A549 (cell line): Measurements from ENCODE around the gene AURKB. TPM values are rescaled to one million over a fixed set of nuclear protein-coding genes. Genes with fewer than 3 reads are reported as not detected.
A peak's percentile ranks its signal among the peaks of the same experiment; 100 is the strongest.

Experiments
- ATOH8 ChIP-seq: fragments of 250-450 bp; sonication (Bioruptor Pico); IDR thresholded peaks from 2 replicates; pipeline ENCODE4 v1.5.0; 2020; ENCODE audit warnings: low read depth, mild to moderate bottlenecking, moderate library complexity
- BHLHE40 ChIP-seq: IDR thresholded peaks from 2 replicates; pipeline ENCODE4 v1.6.1; 2012; ENCODE audit warnings: low read depth, low read length, inconsistent platforms
- CEBPB ChIP-seq, 2 experiments: fragments of >200 bp in 1 of 2; sonication (Bioruptor Twin) in 1 of 2; formaldehyde crosslinking in 1 of 2; IDR thresholded peaks; 2 replicates each; pipeline ENCODE4 v1.6.1; 2012 to 2016
- E2F6 ChIP-seq: IDR thresholded peaks from 2 replicates; pipeline ENCODE4 v1.6.1; 2012; ENCODE audit warnings: low read depth, borderline replicate concordance
- EHF ChIP-seq: fragments of 250-450 bp; sonication (Bioruptor Pico); IDR thresholded peaks from 2 replicates; pipeline ENCODE4 v1.5.0; 2020; ENCODE audit warnings: mild to moderate bottlenecking
- EP300 ChIP-seq, 2 experiments: fragments of >200 bp; sonication (Bioruptor Twin); formaldehyde crosslinking; IDR thresholded peaks; 2 replicates in 1 of 2; 3 replicates in 1 of 2; pipeline ENCODE4 v1.6.1; 2016 to 2017
- FOSB ChIP-seq: fragments of 250-450 bp; sonication (Bioruptor Pico); IDR thresholded peaks from 2 replicates; pipeline ENCODE4 v1.5.0; 2020; ENCODE audit warnings: mild to moderate bottlenecking, moderate library complexity
- FOSL2 ChIP-seq, 2 experiments: fragments of 450-650 bp in 1 of 2; fragments of >200 bp in 1 of 2; sonication (Bioruptor Twin) in 1 of 2; formaldehyde crosslinking; IDR thresholded peaks; 2 replicates each; pipeline versions ENCODE4 v1.5.0 to v1.6.1; 2016 to 2020; ENCODE audit warnings: mild to moderate bottlenecking in 1 of 2, moderate library complexity in 1 of 2
- FOXS1 ChIP-seq: fragments of 250-450 bp; sonication (Bioruptor Pico); IDR thresholded peaks from 2 replicates; pipeline ENCODE4 v1.5.0; 2020; ENCODE audit warnings: mild to moderate bottlenecking, moderate library complexity
- GATA3 ChIP-seq: IDR thresholded peaks from 2 replicates; pipeline ENCODE4 v1.6.1; 2012; ENCODE audit warnings: borderline replicate concordance
- JUN ChIP-seq, 2 experiments: fragments of >200 bp; sonication (Bioruptor Twin); formaldehyde crosslinking; IDR thresholded peaks; 2 replicates in 1 of 2; 3 replicates in 1 of 2; pipeline ENCODE4 v1.6.1; 2016 to 2017
- JUNB ChIP-seq: fragments of >200 bp; sonication (Bioruptor Twin); formaldehyde crosslinking; IDR thresholded peaks from 2 replicates; pipeline ENCODE4 v1.6.1; 2016
- MAFK ChIP-seq: fragments of 450-650 bp; IDR thresholded peaks from 2 replicates; pipeline ENCODE4 v1.6.1; 2014; ENCODE audit not compliant: partially characterized antibody
- MAZ ChIP-seq: fragments of 150-350 bp; IDR thresholded peaks from 2 replicates; pipeline ENCODE4 v1.6.1; 2014; ENCODE audit warnings: antibody characterized with exemption, low read depth, low read length, borderline replicate concordance
- MYC ChIP-seq: IDR thresholded peaks from 2 replicates; pipeline ENCODE4 v1.6.1; 2012; ENCODE audit warnings: mild to moderate bottlenecking, inconsistent platforms, low read length, improper control_type of control experiment, borderline replicate concordance
- PBX3 ChIP-seq: IDR thresholded peaks from 2 replicates; pipeline ENCODE4 v1.6.1; 2012
- PHF8 ChIP-seq: fragments of 200-600 bp; sonication (generic); IDR thresholded peaks from 2 replicates; pipeline ENCODE4 v1.6.1; 2016; ENCODE audit warnings: low read depth, mild to moderate bottlenecking, antibody characterized with exemption, moderate library complexity, borderline replicate concordance
- POLR2AphosphoS2 ChIP-seq: conservative IDR thresholded peaks from 2 replicates; pipeline ENCODE4 v1.6.1; 2012; ENCODE audit warnings: low read length, improper control_type of control experiment, inconsistent platforms
- RARB ChIP-seq: fragments of 250-450 bp; sonication (Bioruptor Pico); IDR thresholded peaks from 2 replicates; pipeline ENCODE4 v1.8.0; 2021; ENCODE audit warnings: mild to moderate bottlenecking, moderate library complexity
- RFX5 ChIP-seq: fragments of 450-650 bp; IDR thresholded peaks from 2 replicates; pipeline ENCODE4 v1.7.1; 2014; ENCODE audit warnings: antibody characterized with exemption, mild to moderate bottlenecking, moderate library complexity
- SMC3 ChIP-seq: fragments of >200 bp; sonication (Bioruptor Twin); formaldehyde crosslinking; IDR thresholded peaks from 3 replicates; pipeline ENCODE4 v1.6.1; 2018; ENCODE audit warnings: inconsistent platforms
- SREBF2 ChIP-seq: fragments of 450-650 bp; IDR thresholded peaks from 2 replicates; pipeline ENCODE4 v1.6.1; 2014; ENCODE audit warnings: mild to moderate bottlenecking, moderate library complexity
- TFCP2L1 ChIP-seq: fragments of 250-450 bp; sonication (Bioruptor Pico); IDR thresholded peaks from 2 replicates; pipeline ENCODE4 v1.5.0; 2021; ENCODE audit warnings: mild to moderate bottlenecking
- TP53 ChIP-seq: fragments of 250-450 bp; sonication (Bioruptor Pico); IDR thresholded peaks from 2 replicates; pipeline ENCODE4 v1.5.0; 2021; ENCODE audit warnings: mild to moderate bottlenecking, moderate library complexity
- ZC3H11A ChIP-seq: fragments of 450-650 bp; IDR thresholded peaks from 2 replicates; pipeline ENCODE4 v1.6.1; 2014; ENCODE audit warnings: antibody characterized with exemption, mild to moderate bottlenecking
- polyA plus RNA-seq, 4 experiments: library from polyadenylated mRNA; depleted of rRNA in 3 of 4; stranded (reverse); fragments of >200 nt; fragmentation: RNase III in 1 of 4; extraction: RNeasy Plus Mini Kit Qiagen cat#74134 plus additional on column Dnase treatment in 1 of 4; gene quantifications; 2 replicates in 3 of 4; 3 replicates in 1 of 4; pipeline ENCODE4 v1.2.3, GENCODE V29; 2011 to 2017
- TF ChIP-seq, protein P1 (sequence below): IDR thresholded peaks from 2 replicates; pipeline ENCODE4 v1.6.1; 2012
- TF ChIP-seq, protein P2 (sequence below): fragments of >200 bp; sonication (Bioruptor Twin); formaldehyde crosslinking; IDR thresholded peaks from 3 replicates; pipeline ENCODE4 v1.5.1; 2016
- TF ChIP-seq, protein P3 (sequence below): fragments of 250-450 bp; sonication (Bioruptor Pico); IDR thresholded peaks from 2 replicates; pipeline ENCODE4 v1.5.0; 2021; ENCODE audit warnings: mild to moderate bottlenecking, moderate library complexity, borderline replicate concordance
- TF ChIP-seq, protein P4 (sequence below): fragments of 200-600 bp; sonication (generic); IDR thresholded peaks from 2 replicates; pipeline ENCODE4 v1.6.1; 2016; ENCODE audit warnings: antibody characterized with exemption, mild to moderate bottlenecking, moderate library complexity

The AURKB gene
- polyA plus RNA-seq, 2 of the 4 experiments (the other 2 are of a cell fraction) = 51.0 to 130 TPM

- peak; percentile 85 for TF ChIP-seq RARB (CRISPR knock-in tag)
- no peak for TF ChIP-seq JUNB
- TF ChIP-seq FOXS1 (CRISPR knock-in tag) = peak; percentile 28; the same call in 1 of the 2 replicates
- peak; percentile 86 to 92 for TF ChIP-seq JUN (IDR thresholded peaks at IDR 0.05)
- TF ChIP-seq PHF8 = no peak
- TF ChIP-seq POLR2AphosphoS2 = peak; percentile 100
- TF ChIP-seq TFCP2L1 = peak; percentile 98
- TF ChIP-seq FOSL2 (IDR thresholded peaks at IDR 0.05) = no peak
- TF ChIP-seq FOSL2 (CRISPR knock-in tag; IDR thresholded peaks at IDR 0.05) = peak; percentile 0; the same call in 1 of the 2 replicates
- TF ChIP-seq GATA3 = peak; percentile 32; the same call in 1 of the 2 replicates
- 0 out of 2 replicates have a peak, but pooled peaks have one; percentile 47 for TF ChIP-seq ATOH8 (CRISPR knock-in tag)
- TF ChIP-seq, protein P1, sequence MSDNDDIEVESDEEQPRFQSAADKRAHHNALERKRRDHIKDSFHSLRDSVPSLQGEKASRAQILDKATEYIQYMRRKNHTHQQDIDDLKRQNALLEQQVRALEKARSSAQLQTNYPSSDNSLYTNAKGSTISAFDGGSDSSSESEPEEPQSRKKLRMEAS = peak; percentile 74
- no peak for TF ChIP-seq ZC3H11A
- TF ChIP-seq SMC3 = peak; percentile 30; the same call in 2 of the 3 replicates
- peak; percentile 69 for TF ChIP-seq MAFK
- TF ChIP-seq MAZ = no peak
- peak; percentile 97 for TF ChIP-seq FOSB (CRISPR knock-in tag)
- TF ChIP-seq MYC = peak; percentile 55; the same call in 1 of the 2 replicates
- peak; percentile 97 for TF ChIP-seq TP53 (CRISPR knock-in tag)
- no peak for TF ChIP-seq RFX5
- TF ChIP-seq, protein P2, sequence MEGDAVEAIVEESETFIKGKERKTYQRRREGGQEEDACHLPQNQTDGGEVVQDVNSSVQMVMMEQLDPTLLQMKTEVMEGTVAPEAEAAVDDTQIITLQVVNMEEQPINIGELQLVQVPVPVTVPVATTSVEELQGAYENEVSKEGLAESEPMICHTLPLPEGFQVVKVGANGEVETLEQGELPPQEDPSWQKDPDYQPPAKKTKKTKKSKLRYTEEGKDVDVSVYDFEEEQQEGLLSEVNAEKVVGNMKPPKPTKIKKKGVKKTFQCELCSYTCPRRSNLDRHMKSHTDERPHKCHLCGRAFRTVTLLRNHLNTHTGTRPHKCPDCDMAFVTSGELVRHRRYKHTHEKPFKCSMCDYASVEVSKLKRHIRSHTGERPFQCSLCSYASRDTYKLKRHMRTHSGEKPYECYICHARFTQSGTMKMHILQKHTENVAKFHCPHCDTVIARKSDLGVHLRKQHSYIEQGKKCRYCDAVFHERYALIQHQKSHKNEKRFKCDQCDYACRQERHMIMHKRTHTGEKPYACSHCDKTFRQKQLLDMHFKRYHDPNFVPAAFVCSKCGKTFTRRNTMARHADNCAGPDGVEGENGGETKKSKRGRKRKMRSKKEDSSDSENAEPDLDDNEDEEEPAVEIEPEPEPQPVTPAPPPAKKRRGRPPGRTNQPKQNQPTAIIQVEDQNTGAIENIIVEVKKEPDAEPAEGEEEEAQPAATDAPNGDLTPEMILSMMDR = 0 out of 3 replicates have a peak, but pooled peaks have one; percentile 0
- TF ChIP-seq, protein P3, sequence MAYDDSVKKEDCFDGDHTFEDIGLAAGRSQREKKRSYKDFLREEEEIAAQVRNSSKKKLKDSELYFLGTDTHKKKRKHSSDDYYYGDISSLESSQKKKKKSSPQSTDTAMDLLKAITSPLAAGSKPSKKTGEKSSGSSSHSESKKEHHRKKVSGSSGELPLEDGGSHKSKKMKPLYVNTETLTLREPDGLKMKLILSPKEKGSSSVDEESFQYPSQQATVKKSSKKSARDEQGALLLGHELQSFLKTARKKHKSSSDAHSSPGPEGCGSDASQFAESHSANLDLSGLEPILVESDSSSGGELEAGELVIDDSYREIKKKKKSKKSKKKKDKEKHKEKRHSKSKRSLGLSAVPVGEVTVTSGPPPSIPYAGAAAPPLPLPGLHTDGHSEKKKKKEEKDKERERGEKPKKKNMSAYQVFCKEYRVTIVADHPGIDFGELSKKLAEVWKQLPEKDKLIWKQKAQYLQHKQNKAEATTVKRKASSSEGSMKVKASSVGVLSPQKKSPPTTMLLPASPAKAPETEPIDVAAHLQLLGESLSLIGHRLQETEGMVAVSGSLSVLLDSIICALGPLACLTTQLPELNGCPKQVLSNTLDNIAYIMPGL (CRISPR knock-in tag) = peak; percentile 96
- TF ChIP-seq EP300 (IDR thresholded peaks at IDR 0.05) = no peak
- 0 out of 4 replicates have a peak, but pooled peaks of 1 of the 2 experiments have one; percentile 44 for TF ChIP-seq CEBPB (IDR thresholded peaks at IDR 0.05)
- peak; percentile 60; the same call in 1 of the 2 replicates for TF ChIP-seq E2F6
- 0 out of 2 replicates have a peak, but pooled peaks have one; percentile 19 for TF ChIP-seq EHF (CRISPR knock-in tag)
- TF ChIP-seq, protein P4, sequence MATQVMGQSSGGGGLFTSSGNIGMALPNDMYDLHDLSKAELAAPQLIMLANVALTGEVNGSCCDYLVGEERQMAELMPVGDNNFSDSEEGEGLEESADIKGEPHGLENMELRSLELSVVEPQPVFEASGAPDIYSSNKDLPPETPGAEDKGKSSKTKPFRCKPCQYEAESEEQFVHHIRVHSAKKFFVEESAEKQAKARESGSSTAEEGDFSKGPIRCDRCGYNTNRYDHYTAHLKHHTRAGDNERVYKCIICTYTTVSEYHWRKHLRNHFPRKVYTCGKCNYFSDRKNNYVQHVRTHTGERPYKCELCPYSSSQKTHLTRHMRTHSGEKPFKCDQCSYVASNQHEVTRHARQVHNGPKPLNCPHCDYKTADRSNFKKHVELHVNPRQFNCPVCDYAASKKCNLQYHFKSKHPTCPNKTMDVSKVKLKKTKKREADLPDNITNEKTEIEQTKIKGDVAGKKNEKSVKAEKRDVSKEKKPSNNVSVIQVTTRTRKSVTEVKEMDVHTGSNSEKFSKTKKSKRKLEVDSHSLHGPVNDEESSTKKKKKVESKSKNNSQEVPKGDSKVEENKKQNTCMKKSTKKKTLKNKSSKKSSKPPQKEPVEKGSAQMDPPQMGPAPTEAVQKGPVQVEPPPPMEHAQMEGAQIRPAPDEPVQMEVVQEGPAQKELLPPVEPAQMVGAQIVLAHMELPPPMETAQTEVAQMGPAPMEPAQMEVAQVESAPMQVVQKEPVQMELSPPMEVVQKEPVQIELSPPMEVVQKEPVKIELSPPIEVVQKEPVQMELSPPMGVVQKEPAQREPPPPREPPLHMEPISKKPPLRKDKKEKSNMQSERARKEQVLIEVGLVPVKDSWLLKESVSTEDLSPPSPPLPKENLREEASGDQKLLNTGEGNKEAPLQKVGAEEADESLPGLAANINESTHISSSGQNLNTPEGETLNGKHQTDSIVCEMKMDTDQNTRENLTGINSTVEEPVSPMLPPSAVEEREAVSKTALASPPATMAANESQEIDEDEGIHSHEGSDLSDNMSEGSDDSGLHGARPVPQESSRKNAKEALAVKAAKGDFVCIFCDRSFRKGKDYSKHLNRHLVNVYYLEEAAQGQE = no peak; the same call in 1 of the 2 replicates
- TF ChIP-seq SREBF2 = peak; percentile 83
- peak; percentile 83 for TF ChIP-seq BHLHE40
- peak; percentile 77 for TF ChIP-seq PBX3
Observed at GRCh38 chr17:8226536-8227237, 16.3 kb upstream of the AURKB start (continued).
